Spleen (tissue), 7 donors: ENCODE data around the gene ZNF672.

Experiments used
- POLR2A ChIP-seq, 3 donors: fragments of 450-650 bp; IDR thresholded peaks; one replicate each; pipeline ENCODE4 v1.5.1; 2017; ENCODE audit warnings: antibody characterized with exemption in 3 of 3, mild to moderate bottlenecking in 1 of 3
- TF ChIP-seq, protein P1 (sequence below), 11 experiments: fragments of 200-600 bp in 7 of 11; fragments of 450-650 bp in 4 of 11; sonication (generic) in 4 of 11; IDR thresholded peaks in 8 of 11; conservative IDR thresholded peaks in 3 of 11; 1 replicate in 7 of 11; 2 replicates in 4 of 11; pipeline versions ENCODE4 v1.4.0 to v1.8.0; 2016 to 2021; ENCODE audit warnings: antibody characterized with exemption in 11 of 11, inconsistent platforms in 4 of 11, mild to moderate bottlenecking in 1 of 11
- donor health status: DM: no; HTN: no; CAD: no; lungs with moderate emphysema.
- donor health status: DM: no; HTN: no; CAD: no.
- donor health status: DM: no; HTN: no; CAD: no.

DNA sequence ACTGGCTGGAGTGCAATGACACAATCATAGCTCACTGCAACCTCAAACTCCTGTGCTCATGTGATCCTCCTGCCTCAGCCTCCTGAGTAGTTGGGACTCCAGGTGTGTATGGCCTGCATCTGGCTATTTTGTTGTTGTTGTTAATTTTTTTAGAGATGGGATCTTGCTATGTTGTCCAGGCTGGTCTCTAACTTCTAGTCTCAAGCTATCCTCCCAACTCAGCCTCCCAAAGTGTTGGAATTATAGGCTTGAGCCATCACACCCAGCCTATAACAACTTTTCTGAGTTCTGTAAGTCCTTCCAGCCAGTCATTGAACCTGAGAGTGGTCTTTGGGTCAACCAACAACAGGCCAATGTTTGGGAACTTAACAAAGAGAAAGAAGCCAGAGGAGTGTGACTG is 56.8 kb downstream of the ZNF672 start:
- TF ChIP-seq, protein P1, sequence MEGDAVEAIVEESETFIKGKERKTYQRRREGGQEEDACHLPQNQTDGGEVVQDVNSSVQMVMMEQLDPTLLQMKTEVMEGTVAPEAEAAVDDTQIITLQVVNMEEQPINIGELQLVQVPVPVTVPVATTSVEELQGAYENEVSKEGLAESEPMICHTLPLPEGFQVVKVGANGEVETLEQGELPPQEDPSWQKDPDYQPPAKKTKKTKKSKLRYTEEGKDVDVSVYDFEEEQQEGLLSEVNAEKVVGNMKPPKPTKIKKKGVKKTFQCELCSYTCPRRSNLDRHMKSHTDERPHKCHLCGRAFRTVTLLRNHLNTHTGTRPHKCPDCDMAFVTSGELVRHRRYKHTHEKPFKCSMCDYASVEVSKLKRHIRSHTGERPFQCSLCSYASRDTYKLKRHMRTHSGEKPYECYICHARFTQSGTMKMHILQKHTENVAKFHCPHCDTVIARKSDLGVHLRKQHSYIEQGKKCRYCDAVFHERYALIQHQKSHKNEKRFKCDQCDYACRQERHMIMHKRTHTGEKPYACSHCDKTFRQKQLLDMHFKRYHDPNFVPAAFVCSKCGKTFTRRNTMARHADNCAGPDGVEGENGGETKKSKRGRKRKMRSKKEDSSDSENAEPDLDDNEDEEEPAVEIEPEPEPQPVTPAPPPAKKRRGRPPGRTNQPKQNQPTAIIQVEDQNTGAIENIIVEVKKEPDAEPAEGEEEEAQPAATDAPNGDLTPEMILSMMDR (IDR thresholded peaks at IDR 0.05 in 8 of 11, conservative IDR thresholded peaks at IDR 0.05 in 3 of 11): no peak
- no peak for TF ChIP-seq POLR2A (IDR thresholded peaks at IDR 0.05)
